WTC11 (cell line): ENCODE data around the gene TPRX1. TPM values are rescaled to one million over a fixed set of nuclear protein-coding genes. Genes with fewer than 3 reads are reported as not detected.

ENCODE experiments used
- ATAC-seq: fragments of 200-7000 bp; cut with Tn5 transposase; 2 replicates; pipeline ENCODE4 v1.10.0; 2021; ENCODE audit warnings: mild to moderate bottlenecking, moderate library complexity
- CTCF ChIA-PET: fragments of 300-600 bp; sonication (Branson Sonifier 250); formaldehyde crosslinking; loops from one replicate; lab custom pipeline; 2021; ENCODE audit warnings: antibody characterized with exemption; lab: Charles Lee
- POLR2A ChIA-PET: fragments of 350-600 bp; sonication (Branson Sonifier 250); formaldehyde crosslinking; loops from one replicate; lab custom pipeline; 2021; ENCODE audit warnings: antibody characterized with exemption; lab: Charles Lee
- DNase-seq: peaks from one replicate; pipeline ENCODE4 v3.0.0; 2021; ENCODE audit warnings: low spot score
- H3K27ac Mint-ChIP-seq: 2 replicates; pipeline ENCODE4 v1.8.0; 2021; ENCODE audit warnings: mixed read lengths
- H3K27me3 Mint-ChIP-seq: 2 replicates; pipeline ENCODE4 v1.8.0; 2021; ENCODE audit warnings: low read depth, mild to moderate bottlenecking, moderate library complexity, mixed read lengths
- H3K36me3 Mint-ChIP-seq: 2 replicates; pipeline ENCODE4 v1.8.0; 2021; ENCODE audit warnings: mixed read lengths
- H3K4me1 Mint-ChIP-seq: 2 replicates; pipeline ENCODE4 v1.8.0; 2022; ENCODE audit warnings: mixed read lengths
- H3K4me3 Mint-ChIP-seq: 2 replicates; pipeline ENCODE4 v1.8.0; 2021; ENCODE audit warnings: mild to moderate bottlenecking, moderate library complexity, mixed read lengths
- H3K9me3 Mint-ChIP-seq: 2 replicates; pipeline ENCODE4 v1.8.0; 2021; ENCODE audit warnings: mixed read lengths
- CREM ChIP-seq: sonication (generic); formaldehyde crosslinking; IDR thresholded peaks from 2 replicates; pipeline ENCODE4 v1.8.1; 2022; ENCODE audit warnings: mild to moderate bottlenecking, missing genetic modification reagents, moderate library complexity
- ERG ChIP-seq: fragments of 250-450 bp; sonication (Bioruptor Pico); IDR thresholded peaks from 2 replicates; pipeline ENCODE4 v1.8.0; 2021; ENCODE audit warnings: mild to moderate bottlenecking
- FOXJ3 ChIP-seq: sonication (generic); formaldehyde crosslinking; IDR thresholded peaks from 2 replicates; pipeline ENCODE4 v1.9.0; 2021; ENCODE audit warnings: missing genetic modification reagents, mild to moderate bottlenecking, borderline replicate concordance
- JAZF1 ChIP-seq: fragments of 250-450 bp; sonication (Bioruptor Pico); IDR thresholded peaks from 2 replicates; pipeline ENCODE4 v1.9.0; 2021; ENCODE audit warnings: moderate library complexity, mild to moderate bottlenecking, inconsistent platforms
- NR3C1 ChIP-seq: sonication (generic); formaldehyde crosslinking; conservative IDR thresholded peaks from 2 replicates; pipeline ENCODE4 v1.8.1; 2023; ENCODE audit warnings: low read depth, mild to moderate bottlenecking, missing genetic modification reagents
- SMAD3 ChIP-seq: sonication (generic); formaldehyde crosslinking; IDR thresholded peaks from 2 replicates; pipeline ENCODE4 v1.8.0; 2022; ENCODE audit warnings: missing genetic modification reagents, mild to moderate bottlenecking, borderline replicate concordance
- ZBTB43 ChIP-seq: sonication (generic); formaldehyde crosslinking; IDR thresholded peaks from 2 replicates; pipeline ENCODE4 v1.8.1; 2023; ENCODE audit warnings: mild to moderate bottlenecking, missing genetic modification reagents
- ZNF219 ChIP-seq: sonication (generic); formaldehyde crosslinking; IDR thresholded peaks from 2 replicates; pipeline ENCODE4 v1.8.0; 2023; ENCODE audit warnings: missing genetic modification reagents, mild to moderate bottlenecking, borderline replicate concordance
- ZNF232 ChIP-seq: sonication (generic); formaldehyde crosslinking; IDR thresholded peaks from 2 replicates; pipeline ENCODE4 v1.8.0; 2022; ENCODE audit warnings: mild to moderate bottlenecking, missing genetic modification reagents
- ZNF671 ChIP-seq: fragments of 250-450 bp; sonication (Bioruptor Pico); IDR thresholded peaks from 2 replicates; pipeline ENCODE4 v1.8.0; 2021; ENCODE audit warnings: mild to moderate bottlenecking
- total RNA-seq: library from RNA; stranded (reverse); gene quantifications from 3 replicates; pipeline ENCODE4 v1.2.3, GENCODE V29; 2021
- TF ChIP-seq, protein P1 (sequence below): fragments of 200-600 bp; IDR thresholded peaks from 2 replicates; pipeline ENCODE4 v1.8.0; 2022; ENCODE audit warnings: antibody characterized with exemption
- TF ChIP-seq, protein P2 (sequence below): sonication (generic); formaldehyde crosslinking; IDR thresholded peaks from 2 replicates; pipeline ENCODE4 v1.8.0; 2023; ENCODE audit warnings: mild to moderate bottlenecking, missing genetic modification reagents
- TF ChIP-seq, protein P3 (sequence below): sonication (generic); formaldehyde crosslinking; conservative IDR thresholded peaks from 2 replicates; pipeline ENCODE4 v1.8.1; 2022; ENCODE audit warnings: mild to moderate bottlenecking, missing genetic modification reagents
- TF ChIP-seq, protein P4 (sequence below): sonication (generic); formaldehyde crosslinking; IDR thresholded peaks from 2 replicates; pipeline ENCODE4 v1.8.1; 2022; ENCODE audit warnings: low read depth, missing genetic modification reagents, borderline replicate concordance
- TF ChIP-seq, protein P5 (sequence below): sonication (generic); formaldehyde crosslinking; IDR thresholded peaks from 2 replicates; pipeline ENCODE4 v1.8.1; 2023; ENCODE audit warnings: mild to moderate bottlenecking, missing genetic modification reagents, moderate library complexity

Gene TPRX1
- total RNA-seq, 1 experiment from 2014 or later = not detected

GRCh38 chr19:47813304-47813994 lies 9.1 kb upstream of the TPRX1 start:
- Mint-ChIP-seq H3K27me3 (no peaks in the 10 kb centered on the region), H3K27ac (no peak overlapping the region), H3K36me3 (no peaks in the 10 kb centered on the region), H3K4me1 (peaks cover 6% of the 10 kb centered on the region; the same call in 1 of the 2 replicates), H3K9me3 (no peaks in the 10 kb centered on the region), H3K4me3 (no peak overlapping the region)
- POLR2A ChIA-PET = no interaction called here
- TF ChIP-seq, protein P1, sequence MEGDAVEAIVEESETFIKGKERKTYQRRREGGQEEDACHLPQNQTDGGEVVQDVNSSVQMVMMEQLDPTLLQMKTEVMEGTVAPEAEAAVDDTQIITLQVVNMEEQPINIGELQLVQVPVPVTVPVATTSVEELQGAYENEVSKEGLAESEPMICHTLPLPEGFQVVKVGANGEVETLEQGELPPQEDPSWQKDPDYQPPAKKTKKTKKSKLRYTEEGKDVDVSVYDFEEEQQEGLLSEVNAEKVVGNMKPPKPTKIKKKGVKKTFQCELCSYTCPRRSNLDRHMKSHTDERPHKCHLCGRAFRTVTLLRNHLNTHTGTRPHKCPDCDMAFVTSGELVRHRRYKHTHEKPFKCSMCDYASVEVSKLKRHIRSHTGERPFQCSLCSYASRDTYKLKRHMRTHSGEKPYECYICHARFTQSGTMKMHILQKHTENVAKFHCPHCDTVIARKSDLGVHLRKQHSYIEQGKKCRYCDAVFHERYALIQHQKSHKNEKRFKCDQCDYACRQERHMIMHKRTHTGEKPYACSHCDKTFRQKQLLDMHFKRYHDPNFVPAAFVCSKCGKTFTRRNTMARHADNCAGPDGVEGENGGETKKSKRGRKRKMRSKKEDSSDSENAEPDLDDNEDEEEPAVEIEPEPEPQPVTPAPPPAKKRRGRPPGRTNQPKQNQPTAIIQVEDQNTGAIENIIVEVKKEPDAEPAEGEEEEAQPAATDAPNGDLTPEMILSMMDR = peak; percentile 84
- no peak for TF ChIP-seq SMAD3 (CRISPR knock-in tag)
- ATAC-seq = peak; percentile 98
- CTCF ChIA-PET = interaction anchor here (0.6 to 1.7 kb wide), 15 partner anchors 10 to 50 kb away, joined by 3 to 23 read pairs (median 5); no protein-coding TSS in a partner anchor
- peak; percentile 98 for DNase-seq

DNA sequence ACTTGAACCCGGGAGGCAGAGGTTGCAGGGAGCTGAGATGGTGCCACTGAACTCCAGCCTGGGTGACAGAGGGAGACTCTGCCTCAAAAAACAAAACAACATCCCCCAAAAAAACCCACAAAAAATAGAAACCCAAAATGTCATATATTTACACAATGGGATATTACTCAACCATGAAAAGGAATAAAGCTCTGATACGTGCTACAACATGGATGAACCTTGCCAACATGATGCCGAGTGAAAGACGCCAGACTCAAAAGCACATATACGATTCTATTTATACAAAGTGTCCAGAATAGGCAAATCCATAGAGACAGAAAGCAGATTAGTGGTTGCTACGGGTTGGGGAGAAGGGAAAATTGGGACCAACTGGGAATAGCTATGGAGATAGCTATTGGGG lies 2.1 kb upstream of the TPRX1 start:
- POLR2A ChIA-PET = no interaction called here
- TF ChIP-seq, protein P2, sequence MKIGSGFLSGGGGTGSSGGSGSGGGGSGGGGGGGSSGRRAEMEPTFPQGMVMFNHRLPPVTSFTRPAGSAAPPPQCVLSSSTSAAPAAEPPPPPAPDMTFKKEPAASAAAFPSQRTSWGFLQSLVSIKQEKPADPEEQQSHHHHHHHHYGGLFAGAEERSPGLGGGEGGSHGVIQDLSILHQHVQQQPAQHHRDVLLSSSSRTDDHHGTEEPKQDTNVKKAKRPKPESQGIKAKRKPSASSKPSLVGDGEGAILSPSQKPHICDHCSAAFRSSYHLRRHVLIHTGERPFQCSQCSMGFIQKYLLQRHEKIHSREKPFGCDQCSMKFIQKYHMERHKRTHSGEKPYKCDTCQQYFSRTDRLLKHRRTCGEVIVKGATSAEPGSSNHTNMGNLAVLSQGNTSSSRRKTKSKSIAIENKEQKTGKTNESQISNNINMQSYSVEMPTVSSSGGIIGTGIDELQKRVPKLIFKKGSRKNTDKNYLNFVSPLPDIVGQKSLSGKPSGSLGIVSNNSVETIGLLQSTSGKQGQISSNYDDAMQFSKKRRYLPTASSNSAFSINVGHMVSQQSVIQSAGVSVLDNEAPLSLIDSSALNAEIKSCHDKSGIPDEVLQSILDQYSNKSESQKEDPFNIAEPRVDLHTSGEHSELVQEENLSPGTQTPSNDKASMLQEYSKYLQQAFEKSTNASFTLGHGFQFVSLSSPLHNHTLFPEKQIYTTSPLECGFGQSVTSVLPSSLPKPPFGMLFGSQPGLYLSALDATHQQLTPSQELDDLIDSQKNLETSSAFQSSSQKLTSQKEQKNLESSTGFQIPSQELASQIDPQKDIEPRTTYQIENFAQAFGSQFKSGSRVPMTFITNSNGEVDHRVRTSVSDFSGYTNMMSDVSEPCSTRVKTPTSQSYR (CRISPR knock-in tag) = no peak
- no peak for TF ChIP-seq ZBTB43 (CRISPR knock-in tag)
- TF ChIP-seq, protein P3, sequence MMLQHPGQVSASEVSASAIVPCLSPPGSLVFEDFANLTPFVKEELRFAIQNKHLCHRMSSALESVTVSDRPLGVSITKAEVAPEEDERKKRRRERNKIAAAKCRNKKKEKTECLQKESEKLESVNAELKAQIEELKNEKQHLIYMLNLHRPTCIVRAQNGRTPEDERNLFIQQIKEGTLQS (CRISPR knock-in tag) = no peak
- TF ChIP-seq JAZF1 = no peak
- TF ChIP-seq ZNF232 (CRISPR knock-in tag) = no peak
- TF ChIP-seq, protein P4, sequence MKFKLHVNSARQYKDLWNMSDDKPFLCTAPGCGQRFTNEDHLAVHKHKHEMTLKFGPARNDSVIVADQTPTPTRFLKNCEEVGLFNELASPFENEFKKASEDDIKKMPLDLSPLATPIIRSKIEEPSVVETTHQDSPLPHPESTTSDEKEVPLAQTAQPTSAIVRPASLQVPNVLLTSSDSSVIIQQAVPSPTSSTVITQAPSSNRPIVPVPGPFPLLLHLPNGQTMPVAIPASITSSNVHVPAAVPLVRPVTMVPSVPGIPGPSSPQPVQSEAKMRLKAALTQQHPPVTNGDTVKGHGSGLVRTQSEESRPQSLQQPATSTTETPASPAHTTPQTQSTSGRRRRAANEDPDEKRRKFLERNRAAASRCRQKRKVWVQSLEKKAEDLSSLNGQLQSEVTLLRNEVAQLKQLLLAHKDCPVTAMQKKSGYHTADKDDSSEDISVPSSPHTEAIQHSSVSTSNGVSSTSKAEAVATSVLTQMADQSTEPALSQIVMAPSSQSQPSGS (CRISPR knock-in tag) = no peak
- TF ChIP-seq ZNF219 (CRISPR knock-in tag) = no peak
- no peak for TF ChIP-seq CREM
- TF ChIP-seq, all 79 proteins: peak for 0
- Mint-ChIP-seq H3K9me3 (no peaks in the 10 kb centered on the region), H3K4me3 (no peak overlapping the region), H3K27me3 (no peaks in the 10 kb centered on the region), H3K4me1 (no peaks in the 10 kb centered on the region), H3K27ac (no peak overlapping the region), H3K36me3 (no peaks in the 10 kb centered on the region)
- CTCF ChIA-PET = interaction anchor here (1.2 to 1.8 kb wide), 2 partner anchors 16 to 62 kb away, joined by 5 to 7 read pairs; no protein-coding TSS in a partner anchor
- DNase-seq = no peak
- ATAC-seq = no peak

DNA sequence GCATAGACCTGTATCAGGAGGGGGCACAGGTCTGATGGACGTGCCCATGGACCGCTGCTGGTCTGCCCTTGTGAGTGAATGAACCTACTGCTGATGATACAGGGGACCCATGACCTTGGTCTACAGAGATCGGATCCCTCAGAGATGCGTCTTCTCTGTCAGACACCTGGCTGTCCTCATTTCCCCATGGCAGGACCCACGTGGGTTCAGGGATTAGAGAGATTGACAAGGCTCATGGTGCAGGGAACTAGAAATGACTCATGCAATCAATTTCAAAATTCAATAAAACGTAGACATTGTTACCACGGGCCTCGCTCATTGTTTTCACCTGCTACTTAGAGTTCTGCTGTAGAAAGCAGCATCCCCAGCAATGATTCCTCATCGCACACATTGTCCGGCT lies 962 bp upstream of the TPRX1 start:
- peaks cover 6% of the 10 kb centered on the region for H3K9me3 Mint-ChIP-seq
- TF ChIP-seq FOXJ3 (CRISPR knock-in tag) (no peak), CREM (no peak), ZNF671 (no peak), NR3C1 (CRISPR knock-in tag) (no peak), ERG (CRISPR knock-in tag) (no peak)
- TF ChIP-seq, protein P2 (CRISPR knock-in tag) = no peak
- TF ChIP-seq, protein P5, sequence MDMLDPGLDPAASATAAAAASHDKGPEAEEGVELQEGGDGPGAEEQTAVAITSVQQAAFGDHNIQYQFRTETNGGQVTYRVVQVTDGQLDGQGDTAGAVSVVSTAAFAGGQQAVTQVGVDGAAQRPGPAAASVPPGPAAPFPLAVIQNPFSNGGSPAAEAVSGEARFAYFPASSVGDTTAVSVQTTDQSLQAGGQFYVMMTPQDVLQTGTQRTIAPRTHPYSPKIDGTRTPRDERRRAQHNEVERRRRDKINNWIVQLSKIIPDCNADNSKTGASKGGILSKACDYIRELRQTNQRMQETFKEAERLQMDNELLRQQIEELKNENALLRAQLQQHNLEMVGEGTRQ (CRISPR knock-in tag) = no peak
- H3K4me1 Mint-ChIP-seq = no peaks in the 10 kb centered on the region
- H3K4me3 Mint-ChIP-seq = no peak overlapping the region
- H3K27me3 Mint-ChIP-seq = no peaks in the 10 kb centered on the region
- H3K36me3 Mint-ChIP-seq = peaks cover 3% of the 10 kb centered on the region; the same call in 1 of the 2 replicates
- CTCF ChIA-PET = interaction anchor here (1.2 to 1.5 kb wide), 2 partner anchors 14 to 64 kb away, joined by 3 to 5 read pairs; no protein-coding TSS in a partner anchor
- DNase-seq (no peak), ATAC-seq (no peak)
- POLR2A ChIA-PET = no interaction called here
- H3K27ac Mint-ChIP-seq = no peak overlapping the region
